ENCODE results near the gene AREL1.

Gene AREL1

GRCh38 chr14:74684434-74684833 is 28.4 kb downstream of the AREL1 start (continued):
- no peak for TF ChIP-seq ZNF354C (tag by site-specific recombination; IDR thresholded peaks at IDR 0.05; ENCODE audit: borderline replicate concordance, low read depth)

GRCh38 chr14:74683406-74683805 is 29.5 kb downstream of the AREL1 start:
- no peak overlapping the region for H3K4me3 ChIP-seq (ENCODE audit: low read depth, low read length)
- H3K36me3 ChIP-seq (ENCODE audit: control insufficient read depth in 2 of 2, insufficient read depth in 1 of 2, low read length in 2 of 2), result peaks cover 27 to 65% of the 10 kb centered on the region in 2 experiments
- H3K27ac ChIP-seq (ENCODE audit: extremely low read depth, low read depth, low read length), result no peak overlapping the region
- H3K9me3 ChIP-seq (ENCODE audit: control insufficient read depth, insufficient read depth, low read depth, low read length), result no peaks in the 10 kb centered on the region
- CTCF ChIA-PET, result interaction anchor here (1.0 kb wide), 1 partner anchor 81 kb away, joined by 4 read pairs; no protein-coding TSS in a partner anchor
- POLR2A ChIA-PET, result no interaction called here
- TF ChIP-seq ZNF37A (tag by site-specific recombination; IDR thresholded peaks at IDR 0.05) (no peak), ZNF514 (tag by site-specific recombination; IDR thresholded peaks at IDR 0.05) (no peak), ZNF146 (tag by site-specific recombination; IDR thresholded peaks at IDR 0.05) (no peak), ZNF10 (tag by site-specific recombination; IDR thresholded peaks at IDR 0.05) (no peak), ZSCAN23 (tag by site-specific recombination; IDR thresholded peaks at IDR 0.05) (no peak), PRDM2 (tag by site-specific recombination; IDR thresholded peaks at IDR 0.05; ENCODE audit: borderline replicate concordance) (no peak), ZNF558 (tag by site-specific recombination; IDR thresholded peaks at IDR 0.05) (no peak), MZF1 (tag by site-specific recombination; IDR thresholded peaks at IDR 0.05; ENCODE audit: borderline replicate concordance) (no peak)
- no peaks in the 10 kb centered on the region for H3K4me1 ChIP-seq (ENCODE audit: control insufficient read depth, insufficient read depth, low read length)

GRCh38 chr14:74682169-74682952 is 30.5 kb downstream of the AREL1 start:
- peaks cover 33 to 58% of the 10 kb centered on the region in 2 experiments for H3K36me3 ChIP-seq (ENCODE audit: control insufficient read depth in 2 of 2, insufficient read depth in 1 of 2, low read length in 2 of 2)
- POLR2A ChIA-PET, result no interaction called here
- H3K9me3 ChIP-seq (ENCODE audit: control insufficient read depth, insufficient read depth, low read depth, low read length), result no peaks in the 10 kb centered on the region
- H3K4me1 ChIP-seq (ENCODE audit: control insufficient read depth, insufficient read depth, low read length), result no peaks in the 10 kb centered on the region
- no peak overlapping the region for H3K4me3 ChIP-seq (ENCODE audit: low read depth, low read length)
- CTCF ChIA-PET, result no interaction called here
- TF ChIP-seq PATZ1 (tag by site-specific recombination; IDR thresholded peaks at IDR 0.05), result no peak
- peak; percentile 60; the same call in 1 of the 2 replicates for TF ChIP-seq WT1 (tag by site-specific recombination; IDR thresholded peaks at IDR 0.05)
- H3K27ac ChIP-seq (ENCODE audit: extremely low read depth, low read depth, low read length), result no peak overlapping the region

GRCh38 chr14:74675219-74675618 is 37.7 kb downstream of the AREL1 start:
- H3K27ac ChIP-seq (ENCODE audit: extremely low read depth, low read depth, low read length), result no peak overlapping the region
- H3K9me3 ChIP-seq (ENCODE audit: control insufficient read depth, insufficient read depth, low read depth, low read length), result no peaks in the 10 kb centered on the region
- peaks cover 50 to 60% of the 10 kb centered on the region in 2 experiments for H3K36me3 ChIP-seq (ENCODE audit: control insufficient read depth in 2 of 2, insufficient read depth in 1 of 2, low read length in 2 of 2)
- ChIA-PET POLR2A (no interaction called here), CTCF (no interaction called here)
- no peaks in the 10 kb centered on the region for H3K4me1 ChIP-seq (ENCODE audit: control insufficient read depth, insufficient read depth, low read length)
- H3K4me3 ChIP-seq (ENCODE audit: low read depth, low read length), result no peak overlapping the region
- TF ChIP-seq ZBTB48 (tag by site-specific recombination; IDR thresholded peaks at IDR 0.05), result no peak
- no peak for TF ChIP-seq ZNF830 (tag by site-specific recombination; IDR thresholded peaks at IDR 0.05; ENCODE audit: low read depth)
- no peak for TF ChIP-seq ZNF529 (tag by site-specific recombination; IDR thresholded peaks at IDR 0.05; ENCODE audit: insufficient replicate concordance)
- TF ChIP-seq ZNF776 (tag by site-specific recombination; IDR thresholded peaks at IDR 0.05; ENCODE audit: borderline replicate concordance), result no peak
- TF ChIP-seq ZNF621 (tag by site-specific recombination; IDR thresholded peaks at IDR 0.05), result no peak
